Cardiac septum (tissue), 1 donor: ENCODE data around the gene SULT1B1. TPM values are rescaled to one million over a fixed set of nuclear protein-coding genes. Genes with fewer than 3 reads are reported as not detected.

Source experiments
- DNase-seq: peaks from one replicate; pipeline ENCODE4 v3.0.0-alpha.2; 2020; ENCODE audit warnings: low spot score
- intact Hi-C: fragments of 100-400 bp; cut with DNase I; formaldehyde crosslinking; loops from one replicate; pipeline ENCODE4 v1.14.0; 2022
- total RNA-seq: library from RNA; stranded (reverse); fragmentation: NEBNext Ultra II Directional; extraction: Animal tissue kit (Norgen Biotek cat#: 25700); gene quantifications from one replicate; pipeline ENCODE4 v1.2.1, GENCODE V29; 2021
- donor health status: DM: no; HTN: no; CAD: no.

SULT1B1 gene
- total RNA-seq, 1 donor from 2014 or later, result 0.59 TPM

DNA sequence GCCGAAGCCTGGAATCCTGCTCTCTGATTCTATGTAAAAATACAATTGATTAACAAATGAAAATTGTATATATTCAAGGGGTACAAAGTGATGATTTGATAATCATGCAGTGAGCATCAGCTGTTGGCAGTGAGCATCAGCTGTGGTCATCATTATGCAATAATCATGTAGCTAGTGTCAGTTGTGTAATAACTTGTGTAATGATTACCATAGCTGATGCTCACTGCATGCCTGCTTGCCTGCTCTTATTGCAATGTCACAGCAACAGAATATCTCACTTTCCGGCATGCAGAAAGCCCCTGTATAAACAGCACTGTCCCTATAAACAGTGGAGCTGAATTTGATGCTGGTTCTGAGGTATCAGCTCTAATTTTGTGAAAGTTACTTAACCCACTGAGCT is 46.8 kb downstream of the SULT1B1 start:
- no peak for DNase-seq
- intact Hi-C loops, result no loop called here

DNA sequence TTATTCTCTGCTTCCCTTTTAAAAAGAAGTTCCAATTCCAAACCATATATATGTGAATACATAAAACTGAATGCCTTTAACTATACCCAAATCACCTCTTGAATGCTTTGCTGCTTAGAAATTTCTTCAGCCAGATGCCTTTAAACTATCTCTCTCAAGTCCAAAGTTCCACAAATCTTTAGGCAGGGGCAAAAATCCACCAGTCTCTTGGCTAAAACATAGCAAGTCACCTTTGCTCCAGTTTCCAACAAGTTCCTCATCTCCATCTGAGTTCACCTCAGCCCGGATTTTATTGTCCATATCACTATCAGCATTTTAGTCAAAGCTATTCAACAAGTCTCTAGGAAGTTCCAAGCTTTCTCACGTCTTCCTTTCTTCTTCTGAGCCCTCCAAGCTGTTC is 49.8 kb downstream of the SULT1B1 start:
- intact Hi-C loops, result no loop called here
- no peak for DNase-seq

DNA sequence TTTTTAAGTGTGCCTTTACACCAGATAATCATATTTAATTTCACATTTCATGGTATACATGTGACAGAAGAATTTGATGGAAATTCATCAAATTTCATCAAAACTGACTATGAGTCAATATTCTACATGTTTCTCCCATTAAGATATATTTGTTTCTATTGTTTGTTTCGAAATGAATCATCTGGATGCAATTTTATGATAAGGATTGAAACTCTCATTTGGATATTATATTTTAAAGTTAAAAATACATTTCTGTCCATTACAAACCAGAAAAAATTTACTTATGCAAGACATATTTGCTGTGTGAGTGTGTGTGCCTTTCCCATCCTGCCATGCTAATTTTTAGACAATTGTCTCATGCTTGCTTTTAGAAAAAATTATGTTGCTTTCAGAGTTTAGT is 52.2 kb downstream of the SULT1B1 start:
- intact Hi-C loops, result no loop called here
- DNase-seq, result no peak

DNA sequence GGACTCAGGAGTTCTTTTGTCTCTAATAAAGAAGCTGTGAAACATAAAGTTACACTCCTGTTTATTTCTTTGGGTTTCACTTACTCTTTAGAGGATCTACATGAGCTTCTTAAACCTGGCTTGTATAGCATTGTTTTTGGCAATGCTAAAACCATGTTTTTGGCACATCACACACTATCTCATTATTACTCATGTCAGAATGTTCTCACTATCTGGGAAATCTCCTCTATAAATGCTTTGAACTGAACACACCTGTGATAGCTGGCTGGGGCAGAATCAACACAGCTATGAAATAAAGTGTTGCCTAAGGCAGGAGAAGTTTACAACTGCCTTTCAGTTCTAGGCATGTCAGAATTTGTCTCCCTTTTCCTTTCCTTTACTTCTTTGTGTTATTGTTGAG is 52.6 kb downstream of the SULT1B1 start:
- no peak for DNase-seq
- intact Hi-C loops, result no loop called here

DNA sequence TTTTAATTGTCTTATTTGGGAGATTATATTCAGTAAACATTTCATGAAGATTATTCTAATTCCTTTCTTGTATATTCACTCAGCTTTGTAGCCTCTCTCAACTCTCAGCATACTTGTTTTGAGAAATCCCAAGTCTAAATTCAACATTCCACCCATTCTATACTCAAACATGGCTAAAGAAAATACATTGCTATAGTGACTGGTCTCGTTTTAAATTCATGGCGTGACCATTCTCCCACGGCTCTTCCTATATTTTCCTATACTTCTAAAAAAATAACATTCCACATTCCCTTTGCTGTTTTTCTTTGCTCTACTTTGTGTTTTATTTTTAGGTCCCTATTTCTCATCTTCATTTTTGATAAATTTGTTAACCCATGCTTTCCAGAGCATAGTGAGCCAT is 58.2 kb downstream of the SULT1B1 start:
- DNase-seq, result no peak
- intact Hi-C loops, result no loop called here

DNA sequence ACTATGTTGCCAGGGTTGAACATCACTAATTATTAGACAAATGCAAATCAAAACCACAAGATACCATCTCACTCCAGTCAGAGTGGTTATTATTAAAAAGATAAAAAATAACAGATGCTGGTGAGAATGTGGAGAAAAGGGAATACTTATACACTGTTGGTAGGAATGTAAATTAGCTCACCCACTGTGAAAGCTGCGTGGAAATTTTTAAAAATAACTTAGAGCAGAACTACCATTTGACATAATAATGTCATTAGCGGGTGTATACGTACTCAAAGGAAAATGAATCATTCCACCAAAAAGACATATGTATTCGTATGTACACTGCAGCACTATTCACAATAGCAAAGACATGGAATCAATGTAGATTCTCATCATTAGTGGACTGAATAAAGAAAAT is 58.7 kb downstream of the SULT1B1 start:
- DNase-seq, result no peak
- intact Hi-C loops, result no loop called here

DNA sequence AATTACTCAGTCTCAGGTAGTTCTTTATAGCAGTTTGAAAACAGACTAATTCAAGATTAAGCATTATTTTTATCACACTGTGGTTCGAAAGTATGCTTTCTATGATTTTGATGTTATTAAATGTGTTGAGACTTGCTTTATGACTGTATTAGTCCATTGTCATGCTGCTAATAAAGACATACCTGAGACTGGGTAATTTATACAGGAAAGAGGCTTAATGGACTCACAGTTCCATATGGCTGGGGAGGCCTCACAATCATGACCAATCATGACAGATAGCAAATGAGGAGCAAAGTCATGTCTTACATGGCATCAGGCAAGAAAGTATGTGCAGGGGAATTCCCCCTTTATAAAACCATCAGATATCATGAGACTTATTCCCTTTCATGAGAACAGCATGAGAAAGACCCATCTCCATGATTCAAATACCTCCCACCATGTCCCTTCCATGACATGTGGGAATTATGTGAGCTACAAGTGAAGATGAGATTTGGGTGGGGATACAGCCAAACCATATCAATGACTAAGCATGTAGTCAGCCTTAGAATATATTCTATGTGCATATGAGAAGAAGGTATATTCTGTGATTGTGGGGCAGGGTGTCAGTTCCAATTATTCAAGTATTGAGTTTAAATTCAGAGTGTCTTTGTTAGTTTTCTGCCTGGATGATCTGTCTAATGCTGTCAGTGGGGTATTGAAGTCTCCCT is 62.7 kb downstream of the SULT1B1 start:
- intact Hi-C loops, result no loop called here
- no peak for DNase-seq

DNA sequence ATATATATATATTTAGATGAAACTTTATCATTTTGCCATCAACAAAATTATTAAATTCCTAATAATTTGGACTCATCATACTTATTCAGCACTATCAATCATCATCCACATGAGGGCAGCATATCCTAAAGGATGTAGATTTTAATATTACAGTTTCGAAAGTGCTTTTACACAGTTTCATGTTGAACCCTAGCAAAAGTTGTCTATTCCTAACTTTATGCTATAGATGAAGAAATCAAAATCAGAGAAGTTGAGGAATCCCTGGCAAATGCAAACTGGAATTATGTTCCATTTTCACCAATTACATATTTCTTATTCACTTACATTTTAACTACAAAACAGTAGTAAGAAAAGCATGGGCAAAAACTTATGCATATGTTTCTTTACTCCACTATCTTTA is 70.8 kb downstream of the SULT1B1 start:
- DNase-seq, result no peak
- intact Hi-C loops, result loop anchor here (5.0 kb wide), 1 partner anchor 193 kb away; no protein-coding TSS in a partner anchor

DNA sequence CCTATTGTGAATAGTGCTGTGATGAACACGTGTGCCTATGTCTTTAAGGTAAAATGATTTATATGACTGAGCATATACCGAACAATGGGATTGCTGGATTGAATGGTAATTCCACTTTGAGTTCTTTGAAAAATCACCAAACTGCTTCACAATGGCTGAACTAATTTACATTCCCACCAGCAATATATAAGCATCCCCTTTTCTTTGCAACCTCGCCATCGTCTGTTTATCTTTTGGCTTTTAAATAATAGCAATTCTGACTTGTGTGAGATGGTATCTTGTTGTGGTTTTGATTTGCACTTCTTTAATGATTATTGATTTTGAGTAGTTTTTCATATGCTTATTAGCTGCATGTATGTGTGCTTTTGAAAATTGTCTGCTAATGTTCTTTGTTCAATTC is 75.6 kb downstream of the SULT1B1 start:
- DNase-seq, result no peak
- intact Hi-C loops, result loop anchor here (5.0 kb wide), 1 partner anchor 197 kb away; no protein-coding TSS in a partner anchor

Other genes starting within 250 kb of the SULT1B1 start
- gene UGT2A2, start 121.0 kb downstream of the SULT1B1 start, total RNA-seq, result not detected
- gene UGT2A1, start 107.4 kb downstream of the SULT1B1 start, total RNA-seq, result not detected
- not detected for gene SULT1E1, start 99.5 kb upstream of the SULT1B1 start, total RNA-seq
- not detected for gene CSN1S1, start 170.4 kb upstream of the SULT1B1 start, total RNA-seq
- not detected for gene CSN2, start 205.1 kb upstream of the SULT1B1 start, total RNA-seq
- gene STATH, start 235.3 kb upstream of the SULT1B1 start, total RNA-seq, result not detected